HEK293 (cell line): ENCODE data around the gene COPS3.

Source experiments
- GLI4 ChIP-seq: fragments of 450-650 bp; formaldehyde crosslinking; IDR thresholded peaks from 2 replicates; pipeline ENCODE4 v1.5.1; 2016; ENCODE audit warnings: missing biosample characterization, missing genetic modification characterization
- MEIS1 ChIP-seq: sonication (generic); formaldehyde crosslinking; IDR thresholded peaks from 2 replicates; pipeline ENCODE4 v1.8.1; 2022; ENCODE audit warnings: missing genetic modification reagents, mild to moderate bottlenecking, borderline replicate concordance
- ZBTB20 ChIP-seq: fragments of 450-650 bp; formaldehyde crosslinking; IDR thresholded peaks from 2 replicates; pipeline ENCODE4 v1.5.1; 2016; ENCODE audit warnings: missing biosample characterization, missing genetic modification characterization
- ZNF223 ChIP-seq: fragments of 450-650 bp; formaldehyde crosslinking; IDR thresholded peaks from 2 replicates; pipeline ENCODE4 v1.5.1; 2016; ENCODE audit warnings: missing biosample characterization, missing genetic modification characterization
- ZNF623 ChIP-seq: fragments of 450-650 bp; formaldehyde crosslinking; IDR thresholded peaks from 2 replicates; pipeline ENCODE4 v1.5.1; 2016; ENCODE audit warnings: missing biosample characterization, missing genetic modification characterization

GRCh38 chr17:17315142-17315821, 34.2 kb upstream of the COPS3 start:
- no peak for TF ChIP-seq ZBTB20 (tag by site-specific recombination)
- TF ChIP-seq MEIS1 (CRISPR knock-in tag), result no peak
- no peak for TF ChIP-seq ZNF223 (tag by site-specific recombination)
- no peak for TF ChIP-seq ZNF623 (tag by site-specific recombination)
- TF ChIP-seq GLI4 (tag by site-specific recombination), result no peak
